H54 (cell line): ENCODE measurements around the gene ETFA.

Experiments used
- DNase-seq: peaks from one replicate; pipeline ENCODE4 v3.0.0; 2011; ENCODE audit warnings: low spot score, mixed read lengths; ENCODE audit not compliant: insufficient read length
- FAIRE-seq: peaks from 3 replicates; lab custom pipeline; 2011; peaks lifted over from hg19 to GRCh38; lab: Jason Lieb, UNC
- POLR2A ChIP-seq: IDR thresholded peaks from 2 replicates; pipeline ENCODE4 v1.6.1; 2011; ENCODE audit warnings: low read depth, mild to moderate bottlenecking, low read length

Gene ETFA

DNA sequence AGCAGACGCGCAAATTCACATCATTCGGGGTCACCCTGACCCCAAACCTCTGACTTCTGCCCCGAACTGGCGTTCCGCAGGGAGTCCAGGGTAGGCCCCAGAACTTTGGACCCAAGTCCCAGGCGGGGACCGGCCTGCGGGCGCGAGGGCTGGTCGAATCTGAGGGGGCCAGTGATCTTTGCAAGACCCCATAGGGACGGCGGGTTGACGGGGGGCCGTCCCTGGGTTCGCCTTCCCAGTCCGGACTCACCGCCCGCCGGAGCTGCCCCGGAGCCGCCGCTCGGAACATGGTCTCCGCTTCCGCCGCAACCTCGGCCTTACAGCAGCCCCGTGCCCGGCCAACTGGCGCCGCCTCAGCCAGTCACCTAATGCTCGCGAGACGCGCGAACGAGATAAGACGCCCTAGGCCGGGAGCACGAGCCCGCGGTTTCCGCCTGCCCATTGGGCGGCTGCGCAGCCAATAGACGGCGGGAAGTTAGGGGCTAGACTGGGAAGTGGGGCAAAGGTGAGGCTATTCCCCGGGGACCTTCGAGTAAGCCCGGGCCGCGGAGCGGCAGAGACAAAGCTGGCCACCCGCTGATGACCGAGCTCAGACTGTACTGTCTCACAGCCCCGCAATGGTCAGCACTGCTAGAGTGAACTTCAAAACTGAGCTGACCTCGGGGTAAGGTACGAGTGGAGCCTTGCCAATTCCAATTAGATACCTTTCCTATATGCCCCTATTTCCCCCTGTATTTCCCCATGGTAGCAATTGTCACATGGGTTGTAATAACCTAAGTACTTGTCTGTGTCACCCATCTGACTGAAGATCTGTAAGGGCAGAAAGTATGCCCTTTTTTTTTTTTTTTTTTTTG is at the start of gene ETFA:
Gene ETFA, minus strand, starts transcription at position 370 of the 854 bp plus-strand sequence. Its CDS starts 81 bp downstream, at position 289.
- no peak for FAIRE-seq
- DNase-seq: peak; percentile 83
- peak; percentile 94 for TF ChIP-seq POLR2A

DNA sequence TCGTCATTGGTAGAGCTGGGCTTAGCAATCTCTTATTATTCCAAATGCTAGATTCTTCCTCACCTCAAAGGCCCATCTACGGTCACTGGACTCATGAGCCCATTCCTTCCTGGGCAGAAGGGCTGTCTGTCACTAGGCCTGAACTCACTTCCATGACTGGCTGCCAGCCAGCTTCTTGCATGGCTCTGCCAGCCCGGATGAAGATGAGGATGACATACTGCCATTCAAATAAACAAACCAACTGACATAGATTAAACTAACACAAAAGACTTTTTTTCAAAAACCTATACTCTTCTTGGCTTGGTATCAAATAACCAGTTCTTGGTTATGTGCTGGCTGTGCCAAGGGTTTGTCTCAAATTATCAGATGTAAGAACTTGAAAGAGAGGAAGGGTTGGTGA is 49.1 kb upstream of the ETFA start:
- no peak for TF ChIP-seq POLR2A
- DNase-seq: no peak
- no peak for FAIRE-seq

DNA sequence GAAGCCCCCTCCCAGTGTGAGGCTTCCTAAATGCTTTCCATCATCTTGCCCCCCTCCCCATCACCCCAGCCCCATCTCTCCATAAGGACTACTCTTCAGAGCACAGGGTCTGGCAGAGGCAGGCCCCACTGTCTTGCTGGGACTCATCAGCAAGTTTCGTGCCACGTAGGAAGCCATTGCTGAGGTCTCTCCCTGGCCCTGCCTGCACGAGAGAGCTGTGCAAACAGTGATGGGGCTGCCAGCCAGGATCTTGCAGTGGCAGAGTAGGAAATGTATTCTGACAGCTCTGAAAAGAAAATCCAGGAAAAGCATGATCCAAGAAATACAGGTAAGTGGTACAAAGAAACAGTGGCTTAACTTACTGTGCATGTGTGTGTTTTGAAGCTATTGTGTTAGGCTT is 47.9 kb upstream of the ETFA start:
- TF ChIP-seq POLR2A: no peak
- FAIRE-seq: no peak
- DNase-seq: no peak

DNA sequence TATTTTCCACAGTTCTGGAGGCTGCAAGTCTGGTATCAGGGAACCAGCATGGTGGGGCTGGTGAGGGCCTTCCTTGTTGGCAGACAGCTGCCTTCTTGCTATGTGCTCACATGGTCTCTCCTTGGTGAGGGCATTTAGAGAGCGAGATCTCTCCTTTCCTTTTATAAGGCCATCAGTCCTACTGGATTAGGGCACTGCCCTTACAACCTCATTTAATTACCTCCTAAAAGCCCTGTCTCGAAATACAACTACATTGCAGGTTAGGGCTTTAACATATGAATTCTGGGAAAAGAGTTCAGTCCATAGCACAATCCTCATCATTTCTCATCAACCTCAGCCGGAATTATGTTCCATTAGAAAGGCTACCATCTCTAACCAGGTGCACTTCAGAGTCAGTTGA is 47.2 kb upstream of the ETFA start:
- no peak for TF ChIP-seq POLR2A
- FAIRE-seq: no peak
- no peak for DNase-seq

DNA sequence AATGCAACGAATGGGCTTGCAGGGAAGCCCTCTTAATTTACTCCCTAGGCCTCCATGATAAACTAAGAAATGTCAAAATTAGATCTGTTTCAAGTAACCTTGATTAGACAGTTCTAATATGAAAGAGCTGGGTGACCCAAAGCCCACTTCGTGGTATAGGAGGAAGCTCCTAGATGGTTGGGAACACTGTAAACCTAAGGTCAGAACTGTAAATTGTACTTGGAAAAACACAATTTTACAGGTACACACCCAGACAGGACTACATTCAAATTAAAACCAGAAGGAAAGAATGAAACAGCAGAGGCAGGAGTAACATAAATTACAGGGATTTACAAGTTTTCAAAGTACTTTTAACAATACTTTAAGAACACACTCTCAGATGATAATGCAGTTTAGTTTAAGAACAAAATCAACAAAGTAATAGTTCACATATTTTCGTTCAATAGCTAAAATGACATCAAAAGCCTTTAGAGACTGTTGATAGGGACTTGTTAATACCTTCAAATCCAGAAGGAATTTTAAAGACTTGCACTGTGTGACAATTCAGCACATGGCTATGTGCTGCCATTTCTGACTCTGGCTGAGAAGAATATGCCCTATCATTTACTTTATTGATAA is 43.7 kb upstream of the ETFA start:
- FAIRE-seq: no peak
- DNase-seq: no peak
- no peak for TF ChIP-seq POLR2A

DNA sequence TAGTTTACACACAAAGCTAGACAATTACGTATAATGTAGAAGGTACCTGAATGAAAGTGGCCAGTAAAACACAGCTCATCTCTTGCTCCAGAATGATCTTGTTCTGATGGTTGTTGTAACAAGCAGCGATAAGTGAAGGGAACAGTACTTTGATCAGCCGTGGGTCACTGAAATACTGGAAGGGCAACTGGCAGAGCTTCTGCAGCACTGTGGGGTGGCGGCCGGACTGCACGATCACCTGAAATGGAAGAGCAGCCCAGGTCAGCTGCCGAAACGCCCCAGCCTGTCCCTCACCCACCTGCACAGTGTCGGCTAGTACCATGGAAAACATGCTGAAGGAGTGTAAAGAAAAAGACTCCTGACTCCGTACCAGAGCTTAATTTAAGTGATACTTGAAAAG is 42.6 kb upstream of the ETFA start:
- DNase-seq (no peak), FAIRE-seq (no peak)
- no peak for TF ChIP-seq POLR2A

DNA sequence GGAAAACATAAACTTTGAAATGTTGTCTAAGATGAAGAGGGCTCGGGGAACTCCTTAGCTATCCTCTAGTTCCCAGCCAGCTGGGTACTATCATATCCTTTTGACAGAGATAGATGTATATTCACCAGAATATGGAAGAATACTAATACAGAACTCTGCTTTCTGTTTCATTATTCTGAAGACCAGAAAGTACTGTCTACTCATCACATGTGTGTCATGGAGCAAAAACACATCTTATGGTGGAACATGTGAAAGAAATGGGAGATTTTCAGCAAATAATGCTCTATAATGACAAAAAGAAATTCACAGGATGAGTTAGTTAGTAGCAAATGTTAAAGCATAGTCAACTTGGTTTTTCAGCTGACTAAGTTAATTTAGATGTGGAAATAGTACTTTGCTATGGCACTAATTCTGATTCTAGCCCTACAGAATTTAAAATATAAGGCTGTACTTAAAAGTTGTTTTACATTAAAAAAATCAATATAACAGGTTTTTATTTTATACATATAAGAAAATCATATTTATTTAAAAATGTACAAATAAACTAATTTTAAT is 41.8 kb upstream of the ETFA start:
- no peak for TF ChIP-seq POLR2A
- FAIRE-seq (no peak), DNase-seq (no peak)

DNA sequence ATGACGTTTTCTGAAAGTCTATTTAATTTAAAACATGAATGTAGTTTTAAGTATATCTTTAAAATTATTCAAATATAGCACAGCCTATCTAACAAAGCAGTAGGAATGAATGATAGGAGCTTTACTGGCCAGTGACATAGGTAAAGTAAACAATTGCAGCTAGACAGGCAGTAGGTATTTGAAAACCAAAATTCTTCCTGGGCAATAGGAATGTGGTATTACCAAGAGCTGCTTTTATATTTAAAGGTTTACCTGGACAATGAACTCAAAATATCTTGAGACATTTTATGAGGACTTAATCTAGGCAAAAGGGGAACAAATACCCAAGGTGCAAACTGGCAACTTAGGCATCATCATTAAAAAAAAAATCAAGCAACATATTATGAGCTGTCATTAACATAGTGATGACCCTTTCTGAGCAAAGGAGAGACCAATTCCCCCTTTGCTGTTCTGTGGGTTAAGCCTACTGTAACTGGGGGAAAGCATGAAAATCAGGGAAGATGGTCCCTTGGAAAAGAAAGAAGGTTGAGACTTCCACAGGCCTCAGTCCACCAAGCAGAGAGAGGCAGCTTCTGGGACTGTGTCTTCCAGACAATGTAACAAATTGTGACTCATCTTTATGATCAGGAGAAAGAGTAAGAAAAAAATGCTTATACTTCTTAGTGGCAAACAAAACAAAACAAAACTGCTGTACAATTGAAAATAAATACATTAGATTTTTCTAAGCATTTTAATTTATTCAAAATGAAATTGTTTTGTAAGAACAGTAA is 38.2 kb upstream of the ETFA start:
- DNase-seq (no peak), FAIRE-seq (no peak)
- TF ChIP-seq POLR2A: no peak

DNA sequence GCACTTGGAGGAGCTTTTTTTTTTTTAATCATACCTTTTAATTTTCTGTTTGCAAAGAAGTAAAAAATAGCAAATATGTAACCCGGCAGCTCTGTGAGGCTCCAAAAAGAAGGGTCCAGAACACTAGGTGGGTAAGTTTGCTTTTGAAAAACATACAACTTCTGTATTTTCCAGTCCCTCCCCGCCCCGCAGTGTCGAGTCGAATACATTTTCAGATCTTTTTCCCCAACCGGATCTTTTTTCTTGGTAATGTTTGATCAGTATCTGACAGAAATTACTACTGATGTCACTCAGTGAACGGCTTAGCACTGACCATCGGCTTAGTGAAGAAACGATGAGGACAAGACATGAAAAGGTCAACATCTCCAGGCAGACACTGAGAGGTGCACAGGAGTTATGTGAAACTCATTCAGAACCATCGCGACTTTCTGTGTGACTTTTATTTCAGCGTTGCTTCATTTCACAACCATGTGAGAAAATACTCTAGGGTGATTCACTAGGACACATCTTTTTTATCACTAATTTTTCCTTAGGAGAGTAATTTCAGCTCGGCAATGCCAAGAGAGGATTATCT is 36.3 kb upstream of the ETFA start:
- DNase-seq: no peak
- no peak for FAIRE-seq
- TF ChIP-seq POLR2A: no peak

DNA sequence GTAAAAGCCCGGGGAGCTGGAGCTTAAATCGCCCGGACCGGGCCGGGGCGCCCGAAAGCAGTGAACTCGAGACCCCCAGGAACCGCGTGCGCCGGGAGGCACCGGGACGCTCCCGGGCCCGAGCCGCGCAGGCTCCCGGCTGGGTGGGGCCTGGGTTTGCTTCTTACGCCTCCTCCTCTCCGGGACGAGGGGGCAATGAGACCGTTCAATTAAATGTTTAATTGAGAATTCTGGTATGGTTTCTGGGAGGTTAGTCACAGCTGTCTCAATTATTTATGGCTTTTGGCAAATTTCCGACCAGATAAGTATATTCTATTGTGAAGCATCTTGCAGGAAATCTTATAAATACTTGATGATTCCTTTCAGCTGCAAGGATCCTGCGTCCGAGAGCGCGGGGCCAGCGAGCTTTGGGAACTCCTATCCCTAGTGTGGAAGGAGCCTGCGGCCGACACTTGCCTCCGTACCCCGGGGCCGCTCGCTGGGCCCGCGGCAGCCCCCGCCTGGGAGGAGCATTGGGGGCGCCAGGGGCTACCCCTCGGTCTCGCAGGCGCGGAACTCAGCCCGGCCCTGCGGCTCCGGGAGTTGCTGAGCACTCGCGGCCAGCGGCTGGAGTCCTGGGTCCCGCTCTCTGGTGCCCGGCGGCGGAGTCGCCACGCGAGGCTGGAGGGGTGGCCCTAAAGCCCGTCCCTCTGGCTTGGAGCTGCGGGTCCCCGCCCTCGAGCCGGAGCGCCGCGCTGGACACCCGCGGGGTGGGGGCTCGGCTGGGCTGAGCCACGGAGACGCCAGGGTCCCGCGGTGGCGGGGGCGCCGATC is 35.6 kb upstream of the ETFA start:
- no peak for FAIRE-seq
- no peak for DNase-seq
- no peak for TF ChIP-seq POLR2A

DNA sequence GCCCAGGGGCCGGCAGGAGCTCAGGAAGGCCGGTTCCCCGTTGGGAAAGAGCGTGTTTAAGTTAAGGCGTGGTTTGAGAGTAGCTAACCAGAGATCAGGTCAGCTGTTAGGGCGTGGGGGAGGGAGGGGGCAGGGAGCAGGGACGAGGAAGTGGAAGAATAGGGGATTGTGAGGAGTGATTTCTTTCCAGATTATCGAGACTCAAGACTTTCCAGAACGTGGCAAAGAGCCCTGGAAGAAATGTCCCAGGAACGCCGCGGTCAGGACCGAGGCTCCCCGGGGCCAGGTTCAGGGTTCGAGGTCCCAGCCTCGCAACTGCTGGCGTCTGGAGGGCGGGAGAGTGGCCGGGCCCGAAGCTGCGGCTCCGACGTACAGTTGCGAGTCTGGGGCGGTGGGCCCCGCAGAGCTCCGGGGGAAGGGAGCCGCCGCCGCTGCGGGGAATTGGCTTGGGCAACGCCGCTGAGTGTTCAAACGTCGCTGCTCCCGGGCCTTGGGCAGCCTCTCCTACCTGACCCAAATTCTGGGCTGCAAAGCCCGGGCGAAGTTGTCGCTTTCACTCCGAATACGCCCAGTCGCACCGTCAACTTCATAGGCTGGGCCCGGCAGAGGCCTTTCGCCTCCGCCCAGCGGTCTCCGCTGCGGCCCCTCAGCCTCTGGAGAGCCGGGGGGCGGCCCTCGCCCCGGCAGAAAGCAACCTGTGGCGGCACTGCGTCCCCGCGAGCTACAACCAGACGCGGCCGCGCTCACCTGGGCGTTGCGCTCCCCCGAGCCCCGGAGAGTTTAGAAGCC is 34.8 kb upstream of the ETFA start:
- no peak for DNase-seq
- FAIRE-seq: no peak
- TF ChIP-seq POLR2A: no peak

DNA sequence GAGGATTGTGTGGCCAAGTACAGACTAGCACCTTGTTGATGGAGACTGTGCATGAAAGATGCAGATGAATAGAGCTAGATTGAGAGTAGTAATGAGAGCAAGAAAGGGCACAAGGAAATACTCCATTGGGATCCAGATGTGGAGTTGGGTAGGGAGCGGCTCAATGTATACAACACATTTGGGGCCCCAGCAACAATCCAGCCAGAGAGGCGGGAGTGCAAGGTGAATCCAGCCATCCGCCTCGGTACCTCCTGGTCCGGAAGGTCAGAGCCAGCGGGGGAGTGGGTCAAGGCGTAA is 34.3 kb upstream of the ETFA start:
- no peak for TF ChIP-seq POLR2A
- DNase-seq (no peak), FAIRE-seq (no peak)

DNA sequence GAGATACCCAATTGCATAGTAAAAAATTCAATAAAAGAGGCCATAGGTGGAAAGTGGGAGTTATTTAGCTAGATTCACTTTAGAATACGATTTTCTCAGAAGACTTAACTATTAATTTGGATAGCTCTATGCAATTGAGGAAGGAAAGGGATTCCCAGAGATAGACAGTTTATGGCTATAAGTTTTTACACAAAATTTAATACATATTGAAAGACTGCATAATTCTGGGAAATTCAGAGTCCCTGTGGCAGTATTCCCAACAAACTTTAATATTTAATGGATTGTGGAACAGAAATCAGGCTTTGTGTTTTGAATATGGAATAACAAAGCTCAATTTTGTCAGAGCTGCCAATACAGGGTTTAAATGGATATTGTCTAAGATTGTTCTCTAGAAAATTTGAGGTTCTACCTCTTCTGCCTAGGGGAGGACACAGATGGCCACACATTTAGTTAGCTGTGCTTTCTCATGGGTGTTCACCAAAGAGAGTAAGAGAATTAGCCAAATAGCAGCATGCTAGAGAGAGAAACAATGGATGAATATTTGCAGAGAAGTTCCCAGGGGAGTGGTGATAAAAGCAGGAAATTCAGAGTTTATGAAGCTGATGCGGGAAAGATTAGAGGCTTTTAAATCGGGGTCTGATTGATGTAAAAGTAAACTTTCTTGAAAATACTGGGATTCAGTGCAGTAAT is 33.8 kb upstream of the ETFA start:
- DNase-seq: no peak
- no peak for TF ChIP-seq POLR2A
- no peak for FAIRE-seq
